Measurements from ENCODE around the gene FANCC. TPM values are rescaled to one million over a fixed set of nuclear protein-coding genes. Genes with fewer than 3 reads are reported as not detected.

Gene FANCC
- polyA plus RNA-seq, 1 of the 3 experiments (the other 2 are of a cell fraction), result 3.5 TPM

- Histone ChIP-seq H3K4me1 (ENCODE audit: control insufficient read depth in 1 of 2, insufficient read depth in 2 of 2, low read depth in 1 of 2, low read length in 1 of 2) (peaks cover 0 to 50% of the 10 kb centered on the region in 2 experiments; a peak in 1 of 4 replicates), H3K36me3 (replicated peaks in 1 of 2; ENCODE audit: control insufficient read depth in 1 of 2, insufficient read depth in 2 of 2, low read length in 1 of 2) (peaks cover 22 to 41% of the 10 kb centered on the region in 2 experiments), H2AFZ (ENCODE audit: low read depth) (no peak overlapping the region), H3K9me2 (no peaks in the 10 kb centered on the region), H3K4me3 (ENCODE audit: low read depth in 2 of 2, low read length in 1 of 2) (no peak overlapping the region), H3K4me2 (no peak overlapping the region), H3K79me2 (ENCODE audit: insufficient read depth) (no peaks in the 10 kb centered on the region), H3K9me3 (no peaks in the 10 kb centered on the region), H3F3A (replicated peaks; ENCODE audit: insufficient read depth) (no peaks in the 10 kb centered on the region), H4K20me1 (ENCODE audit: insufficient read depth) (no peaks in the 10 kb centered on the region), H3K9ac (no peak overlapping the region), H3K27ac (ENCODE audit: low read depth in 2 of 2, low read length in 1 of 2) (no peak overlapping the region; a peak in 1 of 4 replicates), H3K27me3 (ENCODE audit: insufficient read depth) (no peaks in the 10 kb centered on the region)
- DNase-seq, result no peak
- CTCF ChIA-PET, result interaction anchor here (5.6 kb wide), 1 partner anchor 24 kb away, joined by 65 read pairs; no protein-coding TSS in a partner anchor
- POLR2A ChIA-PET, result no interaction called here
- 90% methylated on average over 10 of the region's 13 CpGs for WGBS (ENCODE audit: low lambda C conversion rate)
- TF ChIP-seq CTCF (IDR thresholded peaks at IDR 0.05) (no peak), SIN3A (IDR thresholded peaks at IDR 0.05; ENCODE audit: borderline replicate concordance, low read depth, low read length) (no peak), TAF1 (IDR thresholded peaks at IDR 0.05; ENCODE audit: borderline replicate concordance, low read depth, low read length) (no peak), RCOR1 (IDR thresholded peaks at IDR 0.05; ENCODE audit: low read length) (no peak), FOXM1 (IDR thresholded peaks at IDR 0.05; ENCODE audit: low read depth) (no peak), CHD2 (IDR thresholded peaks at IDR 0.05; ENCODE audit: low read length, partially characterized antibody) (no peak), RXRA (IDR thresholded peaks at IDR 0.05; ENCODE audit: borderline replicate concordance, low read depth) (no peak), EP300 (IDR thresholded peaks at IDR 0.05; ENCODE audit: borderline replicate concordance in 1 of 2, low read depth in 1 of 2, low read length in 1 of 2) (no peak), JUND (IDR thresholded peaks at IDR 0.05) (no peak), REST (IDR thresholded peaks at IDR 0.05; ENCODE audit: low read depth, low read length) (no peak), PBX3 (IDR thresholded peaks at IDR 0.05) (no peak), GATA2 (CRISPR knock-in tag; IDR thresholded peaks at IDR 0.05) (no peak), USF2 (IDR thresholded peaks at IDR 0.05; ENCODE audit: borderline replicate concordance, low read depth, low read length) (no peak)
Measured at GRCh38 chr9:95105519-95106287, 211.8 kb downstream of the FANCC start.
